ENCODE measurements around the gene NUCKS1. TPM values are rescaled to one million over a fixed set of nuclear protein-coding genes. Genes with fewer than 3 reads are reported as not detected.

The NUCKS1 gene
- total and polyA plus RNA-seq, 8 donors = 115 to 481 (median 371) TPM

GRCh38 chr1:205711105-205712048 lies 38.6 kb downstream of the NUCKS1 start:
- ATAC-seq = peak; percentile 91
- Histone ChIP-seq H3K4me3 (no peak overlapping the region), H3K4me1 (peaks cover 0 to 28% of the 10 kb centered on the region in 2 donors), H3K27ac (no peak overlapping the region), H3K27me3 (no peaks in the 10 kb centered on the region), H3K36me3 (no peaks in the 10 kb centered on the region), H3K9me3 (no peaks in the 10 kb centered on the region)
- DNase-seq = peak in 2 of 4 donors; percentile 66 to 87
- intact Hi-C loops (cut with DNase I) = loop anchor here in 1 of 2 donors (10.0 kb wide), 1 partner anchor 47 kb away; no protein-coding TSS in a partner anchor
- TF ChIP-seq CTCF (IDR thresholded peaks at IDR 0.05) = peak; percentile 74 to 79

GRCh38 chr1:205710201-205711062 lies 39.5 kb downstream of the NUCKS1 start:
- H3K27me3 ChIP-seq = no peaks in the 10 kb centered on the region
- no peak for TF ChIP-seq CTCF (IDR thresholded peaks at IDR 0.05)
- H3K9me3 ChIP-seq = no peaks in the 10 kb centered on the region
- H3K4me3 ChIP-seq = no peak overlapping the region
- intact Hi-C loops (cut with DNase I) = loop anchor here in 1 of 2 donors (10.0 kb wide), 1 partner anchor 46 kb away; no protein-coding TSS in a partner anchor
- H3K4me1 ChIP-seq = peaks cover 0 to 22% of the 10 kb centered on the region in 2 donors
- no peaks in the 10 kb centered on the region for H3K36me3 ChIP-seq
- no peak for ATAC-seq
- no peak for DNase-seq
- no peak overlapping the region for H3K27ac ChIP-seq

- H3K9me3 ChIP-seq = no peaks in the 10 kb centered on the region
- ATAC-seq = no peak
- H3K27ac ChIP-seq = no peak overlapping the region
- no peak for TF ChIP-seq CTCF (IDR thresholded peaks at IDR 0.05)
- no peaks in the 10 kb centered on the region for H3K36me3 ChIP-seq
- no peak overlapping the region for H3K4me3 ChIP-seq
- intact Hi-C loops (cut with DNase I) = loop anchor here in 1 of 2 donors (10.0 kb wide), 1 partner anchor 45 kb away; no protein-coding TSS in a partner anchor
- peaks cover 0 to 22% of the 10 kb centered on the region in 2 donors for H3K4me1 ChIP-seq
- no peak for DNase-seq
- no peaks in the 10 kb centered on the region for H3K27me3 ChIP-seq
Measured at GRCh38 chr1:205709640-205710039, 40.3 kb downstream of the NUCKS1 start.

GRCh38 chr1:205709059-205709398 lies 41.0 kb downstream of the NUCKS1 start:
- no peaks in the 10 kb centered on the region for H3K27me3 ChIP-seq
- intact Hi-C loops (cut with DNase I) = no loop called here
- H3K27ac ChIP-seq = no peak overlapping the region
- DNase-seq (no peak), ATAC-seq (peak; percentile 34)
- H3K4me3 ChIP-seq = no peak overlapping the region
- H3K4me1 ChIP-seq = peaks cover 0 to 16% of the 10 kb centered on the region in 2 donors
- no peaks in the 10 kb centered on the region for H3K9me3 ChIP-seq
- H3K36me3 ChIP-seq = peaks cover 0 to 2% of the 10 kb centered on the region in 2 donors
- TF ChIP-seq CTCF (IDR thresholded peaks at IDR 0.05) = no peak

All from left lung (tissue), 10 donors.